ENCODE results near the gene CPSF4L.

The CPSF4L gene

DNA sequence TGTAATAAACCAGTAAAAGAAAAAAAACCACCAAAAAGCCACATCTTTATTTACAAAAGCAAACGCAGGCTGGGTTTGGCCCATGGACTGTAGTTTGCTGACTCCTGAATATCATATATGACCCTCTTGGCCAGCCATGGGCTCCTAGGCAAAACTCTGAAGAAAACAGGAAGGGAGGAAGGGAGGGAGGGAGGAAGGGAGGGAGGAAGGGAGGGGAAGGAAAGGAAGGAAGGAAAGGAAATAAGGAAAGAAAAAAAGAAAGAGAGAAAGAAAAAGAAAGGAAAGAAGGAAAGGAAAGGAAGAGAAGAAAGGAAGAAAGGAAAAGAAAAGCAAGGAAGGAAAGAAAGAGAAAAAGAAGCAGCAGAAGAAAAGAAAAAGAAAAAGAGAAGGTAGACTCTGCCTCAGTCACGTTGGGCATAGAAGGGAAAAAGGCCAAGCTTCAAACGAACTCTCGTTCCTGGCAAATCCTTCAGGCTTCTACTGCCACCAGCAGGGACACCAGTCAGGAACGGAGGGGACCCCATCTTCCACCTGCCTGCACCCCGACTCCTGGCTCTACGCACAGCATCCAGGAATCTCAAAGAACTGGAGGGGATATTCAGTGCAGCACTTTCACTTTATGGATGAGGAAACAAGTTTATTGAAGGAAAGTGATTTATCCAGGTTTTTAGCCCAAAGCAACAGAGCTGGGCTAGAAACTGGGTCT lies 28.0 kb upstream of the CPSF4L start:
- DNase-seq (ENCODE audit: low read depth): no peak

DNA sequence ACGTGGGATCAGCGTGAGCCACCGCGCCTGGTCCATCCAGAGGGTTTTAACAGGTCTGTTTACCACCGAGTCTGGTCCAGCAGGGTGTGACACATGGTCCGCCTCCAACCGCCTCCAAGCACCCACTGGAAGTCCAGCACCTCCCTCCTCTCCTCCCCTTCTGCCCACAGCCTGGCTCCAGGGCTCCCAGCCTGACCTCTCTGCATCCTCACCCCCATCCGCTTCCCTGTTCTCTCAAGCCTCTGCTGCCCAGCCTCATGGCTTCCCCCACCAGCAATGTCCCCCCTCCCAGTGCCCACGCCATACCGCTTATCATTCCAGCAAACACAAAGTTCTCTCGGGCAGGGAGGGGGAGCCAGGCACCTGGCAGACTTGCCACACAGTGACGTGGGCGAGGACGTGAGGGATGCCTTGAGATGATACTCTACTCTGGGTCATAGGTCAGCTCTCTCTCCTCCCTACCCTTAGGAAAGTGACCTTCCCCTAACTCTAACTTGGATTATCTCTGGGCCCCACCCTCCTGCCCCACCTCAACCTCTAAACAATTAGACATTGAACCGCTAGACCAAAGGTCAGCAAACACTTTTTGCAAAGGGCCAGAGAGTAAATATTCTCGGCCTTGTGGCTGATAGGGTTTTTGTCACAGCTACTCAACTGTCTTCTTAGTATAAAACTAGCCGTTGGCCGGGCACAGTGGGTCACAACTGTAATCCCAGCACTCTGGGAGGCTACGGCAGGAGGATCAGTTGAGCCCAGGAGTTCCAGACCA lies 27.0 kb upstream of the CPSF4L start:
- DNase-seq (ENCODE audit: low read depth): no peak

DNA sequence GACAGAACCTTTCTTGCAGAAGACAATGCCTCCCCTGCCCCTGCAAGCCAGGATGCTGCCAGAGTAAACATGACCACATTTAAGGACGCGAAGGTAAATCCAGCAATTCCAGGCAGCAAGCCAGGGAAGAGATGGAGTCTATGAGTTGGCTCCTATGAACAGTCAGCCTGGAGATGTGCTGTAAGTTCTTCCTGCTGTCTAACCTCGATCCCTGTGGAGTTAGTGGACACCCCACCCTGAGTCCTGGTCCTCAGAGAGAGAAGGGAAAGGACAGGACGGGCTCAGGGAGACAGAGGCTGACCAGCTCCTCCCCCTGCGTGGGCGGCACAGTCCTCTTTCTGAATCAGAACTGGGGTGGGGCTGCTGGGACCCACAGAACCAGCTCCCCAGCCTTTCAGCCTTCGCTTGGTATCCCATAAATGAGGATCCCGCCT lies 25.2 kb upstream of the CPSF4L start:
- DNase-seq (ENCODE audit: low read depth): no peak

DNA sequence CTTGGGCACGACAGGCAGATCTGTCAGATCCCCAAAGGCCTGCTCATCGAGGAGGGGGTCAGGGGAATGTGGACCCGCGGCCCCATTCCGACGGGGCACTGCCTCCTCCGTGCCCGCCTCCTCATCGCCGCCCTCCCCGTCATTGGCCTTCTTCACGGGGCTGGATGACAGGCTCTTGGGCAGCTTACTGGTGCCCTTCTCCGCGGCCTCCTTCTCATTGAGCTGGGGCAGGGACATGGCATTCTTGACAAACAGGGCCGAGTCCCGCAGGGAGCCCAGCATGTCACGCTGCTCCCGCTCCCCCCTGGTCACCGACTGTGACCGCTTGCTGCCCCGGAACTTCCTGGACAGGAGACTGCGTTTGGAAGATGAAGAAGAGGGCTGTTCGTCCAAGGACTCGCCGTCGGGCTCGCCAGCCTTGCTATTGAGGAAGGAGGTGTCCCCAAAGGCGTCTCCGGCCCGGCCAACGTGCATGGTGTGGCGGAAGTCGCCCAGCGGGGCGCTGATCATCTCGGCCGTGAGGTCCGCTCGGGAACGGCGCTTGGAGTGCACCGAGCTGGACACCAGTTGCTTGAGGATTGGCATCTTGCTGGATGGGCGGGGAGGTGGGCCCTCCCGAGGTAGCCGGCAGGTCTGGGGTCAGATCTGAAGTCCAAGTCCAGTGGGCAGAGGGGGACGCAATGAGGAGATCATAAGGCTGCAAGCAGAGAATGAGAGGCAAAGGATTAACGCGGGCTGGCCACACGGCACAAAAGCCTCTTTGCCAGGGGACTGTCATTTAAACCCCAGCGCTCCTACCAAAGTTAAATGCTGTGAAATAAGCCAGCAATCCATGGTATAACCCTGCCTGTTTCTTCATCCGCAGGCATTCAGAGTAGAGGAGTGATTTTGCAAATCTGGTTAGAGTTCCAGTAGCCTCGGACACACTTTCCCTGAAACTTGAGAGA lies 24.5 kb upstream of the CPSF4L start:
- no peak for DNase-seq (ENCODE audit: low read depth)

DNA sequence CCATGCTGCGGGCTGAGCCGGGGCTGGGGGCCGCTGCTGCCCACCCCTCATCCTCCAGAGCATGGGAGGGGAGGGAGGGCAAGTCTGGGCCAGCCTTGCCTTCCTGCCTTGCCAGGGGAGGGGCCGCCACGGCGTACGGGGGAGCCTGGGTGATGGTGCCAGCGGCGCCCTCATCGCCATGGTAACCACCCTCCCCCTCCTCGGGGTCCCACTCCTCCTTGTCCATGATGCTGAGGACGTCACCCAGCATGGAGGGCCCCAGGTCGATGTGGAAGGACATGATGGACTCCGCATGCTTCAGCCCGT lies 23.9 kb upstream of the CPSF4L start:
- DNase-seq (ENCODE audit: low read depth): no peak

DNA sequence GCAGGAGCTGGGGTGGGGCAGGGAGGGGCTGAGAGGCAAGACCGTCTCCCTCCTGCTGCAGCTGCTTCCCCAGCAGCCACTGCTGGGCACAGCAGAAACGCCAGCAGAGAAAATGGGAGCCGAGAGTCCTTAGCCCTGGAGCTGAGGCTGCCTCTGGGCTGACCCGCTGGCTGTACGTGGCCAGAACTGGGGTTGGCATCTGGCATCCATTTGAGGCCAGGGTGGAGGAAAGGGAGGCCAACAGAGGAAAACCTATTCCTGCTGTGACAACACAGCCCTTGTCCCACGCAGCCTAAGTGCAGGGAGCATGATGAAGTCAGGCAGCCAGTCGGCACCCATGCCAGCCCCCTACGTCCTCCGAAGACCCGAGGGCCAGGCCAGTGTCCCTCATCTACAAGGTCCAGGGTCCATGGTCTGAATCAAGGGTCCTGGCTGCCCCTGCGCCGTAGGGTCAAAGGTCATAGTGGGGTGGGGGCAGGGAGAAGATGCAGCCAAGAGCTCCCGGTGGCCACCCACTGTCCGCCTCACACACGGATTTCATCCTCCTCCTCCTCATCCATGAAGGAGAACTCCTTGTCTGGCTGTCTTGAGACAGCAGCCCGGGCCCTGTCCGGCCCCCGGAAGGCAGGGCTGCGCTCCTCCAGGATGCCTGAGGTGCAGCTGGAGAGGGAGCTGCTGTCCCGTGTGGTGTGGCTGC lies 23.4 kb upstream of the CPSF4L start:
- DNase-seq (ENCODE audit: low read depth): no peak

DNA sequence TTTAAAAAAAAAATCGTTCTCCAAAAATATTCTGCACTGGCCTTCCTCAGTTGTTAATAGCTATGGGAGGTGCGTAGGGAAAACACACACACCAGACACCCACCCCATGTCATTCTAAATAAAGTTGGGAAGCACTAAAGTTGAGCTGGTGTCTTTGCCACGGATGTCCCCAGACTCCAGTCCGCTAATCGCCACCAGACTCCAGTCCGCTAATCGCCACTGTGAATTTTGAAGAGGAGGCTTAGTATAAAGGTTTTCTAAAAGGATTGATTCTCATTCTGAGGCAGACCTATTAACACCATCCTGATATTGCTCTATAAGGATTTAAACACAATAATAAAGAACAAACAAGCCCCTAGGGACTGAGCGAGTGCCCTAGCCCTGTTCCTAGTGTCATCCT lies 22.7 kb upstream of the CPSF4L start:
- DNase-seq (ENCODE audit: low read depth): no peak

DNA sequence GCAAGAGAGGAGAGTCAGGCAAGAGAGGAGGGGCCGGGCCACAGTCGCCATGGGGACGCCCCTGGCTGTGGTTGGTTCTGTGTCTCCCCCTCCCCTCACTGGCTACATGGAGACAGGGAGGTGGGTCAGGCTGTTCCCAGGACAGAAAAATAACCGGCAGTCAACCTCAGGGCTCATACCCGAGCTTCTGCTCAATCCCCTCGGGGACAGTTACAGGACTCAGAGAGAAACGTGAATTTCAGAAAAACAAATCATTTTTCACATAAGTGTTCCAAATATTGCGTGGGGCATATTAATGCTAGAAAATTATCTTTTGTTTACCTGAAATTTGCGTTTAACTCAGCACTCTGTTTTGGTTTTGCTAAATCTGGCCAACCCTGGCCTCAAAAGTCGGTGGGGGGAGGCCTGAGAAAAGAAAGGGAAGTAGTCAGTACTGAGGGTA lies 22.2 kb upstream of the CPSF4L start:
- DNase-seq (ENCODE audit: low read depth): no peak

DNA sequence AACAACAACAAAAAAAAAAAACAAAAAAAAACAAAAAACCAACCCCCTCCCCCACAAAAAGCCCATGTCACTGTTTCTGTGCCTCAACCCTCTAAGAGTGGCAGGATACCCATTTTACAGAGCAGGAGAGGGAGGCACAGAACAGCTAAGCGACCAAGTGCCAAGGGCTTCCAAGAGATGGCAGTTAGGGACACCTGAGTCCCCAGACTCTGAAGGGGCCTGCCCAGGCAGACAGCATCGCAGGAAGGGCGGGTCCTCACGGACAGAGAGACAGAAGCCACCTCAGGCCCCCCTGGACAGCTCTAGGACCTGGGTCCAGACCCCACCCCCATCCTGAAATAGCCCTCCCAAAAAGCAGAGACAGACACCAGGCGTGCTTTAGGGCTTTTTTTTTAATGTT lies 21.6 kb upstream of the CPSF4L start:
- DNase-seq (ENCODE audit: low read depth): no peak

DNA sequence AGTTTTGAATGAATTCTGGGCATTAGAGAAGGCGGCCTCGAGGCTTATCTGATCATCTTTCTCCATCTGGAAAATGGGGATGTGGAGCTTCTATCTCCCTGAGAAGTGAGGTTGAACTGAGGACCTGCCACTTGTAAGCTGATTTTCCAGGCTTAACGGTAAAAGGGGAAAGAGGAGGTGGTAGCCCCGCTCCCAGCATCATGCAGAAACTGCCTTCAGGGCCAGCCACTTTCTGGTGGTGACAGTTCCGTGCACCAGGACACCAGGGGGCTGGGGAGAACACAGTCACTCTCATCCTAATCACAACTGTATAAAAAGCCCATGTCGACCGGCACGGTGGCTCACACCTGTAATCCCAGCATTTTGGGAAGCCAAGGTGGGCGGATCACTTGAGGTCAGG lies 20.9 kb upstream of the CPSF4L start:
- DNase-seq (ENCODE audit: low read depth): no peak

DNA sequence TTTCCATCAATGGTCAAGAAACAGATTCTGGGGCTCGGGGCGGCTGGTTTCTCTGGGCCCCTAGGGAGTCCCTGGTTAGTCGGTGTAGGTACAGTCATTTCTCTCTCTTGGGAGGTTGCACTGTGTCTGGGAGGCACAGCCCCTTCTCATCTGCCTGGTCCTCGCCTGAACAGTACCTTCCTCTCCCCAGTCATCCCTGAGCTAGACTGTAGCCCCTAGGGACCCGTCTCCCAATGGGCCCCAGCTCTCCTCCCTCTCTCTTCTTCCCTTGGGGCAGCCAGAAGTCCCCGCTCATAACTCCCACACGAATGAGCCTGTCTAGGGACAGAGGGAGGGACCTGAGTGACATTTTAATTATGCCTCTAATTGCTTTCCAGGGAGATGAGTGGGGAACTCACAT lies 20.2 kb upstream of the CPSF4L start:
- DNase-seq (ENCODE audit: low read depth): no peak

DNA sequence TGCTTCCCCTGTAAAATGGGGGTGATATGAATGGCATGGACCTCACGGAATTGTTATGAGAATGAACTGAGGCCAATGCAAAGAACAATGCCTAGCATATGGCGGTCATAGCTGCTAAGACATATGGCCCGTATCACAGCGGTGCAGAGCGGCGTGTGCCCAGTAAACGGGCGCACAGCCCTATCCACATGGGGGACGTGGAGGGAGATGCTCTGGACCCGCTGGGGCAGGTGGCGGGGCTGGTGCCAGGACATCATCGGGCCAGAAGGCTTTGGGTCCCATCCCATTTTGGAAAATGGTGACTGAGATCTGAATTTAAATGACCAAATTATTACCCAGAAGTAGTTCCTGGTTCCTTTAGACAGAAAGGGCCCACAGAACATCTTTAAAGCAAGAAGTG lies 18.5 kb upstream of the CPSF4L start:
- DNase-seq (ENCODE audit: low read depth): no peak

DNA sequence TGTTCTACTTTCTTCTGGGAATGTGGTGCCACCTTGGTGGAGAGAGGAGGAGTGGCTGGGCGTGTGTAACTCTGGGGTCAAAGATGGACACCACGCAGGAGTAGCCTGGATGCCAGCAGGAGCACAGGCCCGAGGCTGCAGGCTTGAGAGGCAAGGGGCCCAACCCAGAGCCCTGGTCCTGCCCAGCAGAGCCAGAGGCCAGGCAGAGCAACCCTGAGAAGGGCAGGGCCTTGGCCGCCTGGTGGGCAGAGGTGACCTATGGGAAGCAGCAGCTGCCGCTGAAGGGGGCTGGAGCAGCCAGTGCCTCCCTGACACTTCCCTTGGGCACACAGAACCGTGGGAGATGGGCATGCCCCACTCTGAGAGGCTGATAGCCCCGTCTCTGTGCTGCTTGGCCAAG lies 18.0 kb upstream of the CPSF4L start:
- DNase-seq (ENCODE audit: low read depth): no peak

DNA sequence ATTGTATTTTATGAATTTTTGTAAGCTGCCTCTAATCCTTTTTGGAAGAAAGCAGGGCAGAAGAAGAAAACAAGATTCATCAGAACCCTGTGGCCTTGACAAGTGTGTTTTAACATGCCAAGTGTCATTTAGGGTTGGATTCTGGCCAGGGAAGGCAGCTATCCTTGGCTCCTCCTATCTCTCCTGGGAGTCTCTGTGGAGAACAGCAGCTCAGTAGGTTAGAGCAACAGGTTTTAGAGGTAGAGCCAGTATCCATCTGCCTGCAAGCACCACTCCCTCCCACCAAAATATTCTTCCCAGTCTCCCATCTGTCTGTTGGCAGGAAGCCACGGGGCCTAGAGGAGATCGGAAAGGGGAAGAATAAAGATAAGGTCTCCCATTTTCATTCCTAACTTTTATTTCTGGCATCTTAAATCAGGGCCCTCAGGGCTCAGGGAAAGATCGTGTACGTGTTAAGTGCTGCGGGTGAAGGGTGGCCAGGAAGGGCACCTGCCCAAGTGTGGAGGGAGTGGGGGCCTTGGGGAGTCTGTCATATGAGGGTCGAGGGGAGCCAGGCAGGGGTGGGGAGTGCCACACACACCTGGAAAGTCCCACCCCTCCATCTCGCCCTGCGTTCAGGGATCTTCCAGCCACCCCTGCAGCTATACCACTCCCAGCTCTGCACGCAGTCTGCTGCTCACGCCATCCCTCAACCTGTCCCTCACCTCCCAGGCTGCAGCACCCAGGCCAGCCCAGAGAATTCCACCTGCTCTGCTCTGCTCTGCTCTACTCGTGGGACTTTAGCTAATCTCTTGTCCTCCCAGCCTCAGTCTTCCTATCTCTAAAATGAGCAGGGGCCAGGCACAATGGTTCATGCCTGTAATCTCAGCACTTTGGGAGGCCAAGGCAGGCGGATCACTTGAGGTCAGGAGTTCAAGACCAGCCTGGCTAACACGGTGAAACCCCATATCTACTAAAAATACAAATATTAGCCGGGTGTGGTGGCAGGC lies 17.1 kb upstream of the CPSF4L start:
- DNase-seq (ENCODE audit: low read depth): no peak

DNA sequence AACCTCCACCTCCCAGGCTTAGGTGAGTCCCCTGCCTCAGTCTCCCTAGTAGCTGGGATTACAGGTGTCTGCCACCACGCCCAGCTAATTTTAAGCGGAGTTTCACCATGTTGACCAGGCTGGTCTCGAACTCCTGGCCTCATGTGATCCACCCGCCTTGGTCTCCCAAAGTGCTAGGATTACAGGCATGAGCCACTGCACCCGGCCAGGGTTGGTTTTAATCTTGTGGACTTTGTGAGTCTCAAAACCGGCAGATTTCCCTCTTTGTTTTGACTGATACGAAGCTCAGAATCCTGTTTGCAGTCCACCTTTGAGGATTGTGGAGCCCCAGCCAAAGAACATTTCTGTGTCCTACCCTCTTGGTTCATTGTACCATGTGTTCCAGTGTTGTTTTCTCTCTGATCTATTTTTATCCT lies 16.4 kb upstream of the CPSF4L start:
- DNase-seq (ENCODE audit: low read depth): no peak

DNA sequence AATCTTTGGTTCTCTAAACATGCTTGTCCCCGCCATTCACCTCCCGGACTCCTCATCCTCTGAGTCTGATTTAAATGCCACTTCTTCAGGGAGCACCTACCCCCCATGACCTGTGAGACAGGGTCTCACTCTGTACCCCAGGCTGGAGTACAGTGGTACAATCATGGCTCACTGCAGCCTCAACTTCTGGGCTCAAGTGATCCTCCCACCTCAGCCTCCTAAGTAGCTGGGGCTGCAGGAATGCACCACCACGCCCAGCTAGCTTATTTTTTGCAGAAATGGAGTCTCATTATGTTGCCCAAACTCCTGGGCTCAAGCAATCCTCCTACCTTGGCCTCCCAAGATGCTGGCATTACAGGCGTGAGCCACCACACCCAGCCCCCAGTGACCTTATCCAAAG lies 12.8 kb upstream of the CPSF4L start:
- DNase-seq (ENCODE audit: low read depth): no peak

DNA sequence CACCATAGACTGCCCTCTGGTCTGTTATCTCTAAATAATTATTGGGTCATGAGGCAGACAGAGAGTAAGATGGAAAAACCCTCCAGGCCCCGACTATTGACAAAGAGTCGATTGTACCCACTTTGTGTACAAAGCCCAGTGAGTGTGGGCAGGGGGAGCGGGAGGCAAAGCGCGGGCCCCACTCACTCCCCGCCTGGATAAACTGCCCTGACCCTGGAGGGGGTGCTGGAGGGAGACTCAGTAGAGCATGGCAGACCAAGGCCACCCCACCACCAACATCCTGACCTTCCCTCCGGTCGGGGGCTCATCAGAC lies 11.2 kb upstream of the CPSF4L start:
- no peak for DNase-seq (ENCODE audit: low read depth)

DNA sequence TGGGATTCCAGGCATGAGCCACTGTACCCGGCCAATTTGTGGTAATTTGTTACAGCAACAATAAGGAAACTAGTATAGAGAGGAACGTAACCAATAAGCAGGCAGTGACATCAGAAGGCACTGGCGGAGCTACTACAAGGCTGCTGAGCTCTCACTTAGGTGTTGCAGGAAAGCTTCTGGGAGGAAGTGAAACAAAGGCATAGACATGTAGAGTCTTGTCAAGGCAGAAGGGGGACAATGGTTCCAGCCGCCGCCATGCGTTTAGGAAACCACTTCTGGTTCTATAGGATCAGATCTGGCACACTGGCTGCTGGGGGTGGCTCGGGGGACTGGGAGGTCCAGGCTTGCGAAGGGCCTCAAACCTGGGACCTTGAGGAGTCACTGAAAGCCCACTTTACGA lies 9.4 kb upstream of the CPSF4L start:
- no peak for DNase-seq (ENCODE audit: low read depth)

DNA sequence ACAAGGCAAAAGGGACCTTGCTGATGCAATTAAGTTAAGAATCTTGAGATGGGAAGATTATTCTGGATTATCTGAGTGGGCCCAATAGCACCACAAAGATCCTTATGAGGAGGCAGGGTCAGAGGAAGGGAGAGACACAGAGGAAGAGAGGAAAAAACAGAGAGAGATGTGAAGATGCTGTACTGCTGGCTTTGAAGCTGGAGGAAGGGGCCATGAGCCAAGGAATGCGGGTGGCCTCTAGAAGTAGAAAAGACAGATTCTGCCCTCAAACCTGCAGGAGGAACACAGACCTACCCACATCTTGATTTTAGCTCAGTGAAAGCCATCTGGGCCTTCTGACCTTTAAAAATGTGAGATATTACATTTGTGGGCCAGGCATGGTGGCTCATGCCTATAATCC lies 8.1 kb upstream of the CPSF4L start:
- no peak for DNase-seq (ENCODE audit: low read depth)

DNA sequence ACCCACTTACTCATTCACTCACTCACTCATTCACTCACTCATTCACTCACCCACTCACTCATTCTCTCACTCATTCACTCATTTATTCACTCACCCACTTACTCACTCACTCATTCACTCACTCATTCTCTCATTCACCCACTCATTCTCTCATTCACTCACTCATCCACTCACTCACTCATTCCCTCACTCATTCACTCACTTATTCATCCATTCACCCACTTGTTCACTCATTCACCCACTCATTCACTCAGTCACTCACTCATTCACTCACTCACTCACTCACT lies 7.6 kb upstream of the CPSF4L start:
- no peak for DNase-seq (ENCODE audit: low read depth)

DNA sequence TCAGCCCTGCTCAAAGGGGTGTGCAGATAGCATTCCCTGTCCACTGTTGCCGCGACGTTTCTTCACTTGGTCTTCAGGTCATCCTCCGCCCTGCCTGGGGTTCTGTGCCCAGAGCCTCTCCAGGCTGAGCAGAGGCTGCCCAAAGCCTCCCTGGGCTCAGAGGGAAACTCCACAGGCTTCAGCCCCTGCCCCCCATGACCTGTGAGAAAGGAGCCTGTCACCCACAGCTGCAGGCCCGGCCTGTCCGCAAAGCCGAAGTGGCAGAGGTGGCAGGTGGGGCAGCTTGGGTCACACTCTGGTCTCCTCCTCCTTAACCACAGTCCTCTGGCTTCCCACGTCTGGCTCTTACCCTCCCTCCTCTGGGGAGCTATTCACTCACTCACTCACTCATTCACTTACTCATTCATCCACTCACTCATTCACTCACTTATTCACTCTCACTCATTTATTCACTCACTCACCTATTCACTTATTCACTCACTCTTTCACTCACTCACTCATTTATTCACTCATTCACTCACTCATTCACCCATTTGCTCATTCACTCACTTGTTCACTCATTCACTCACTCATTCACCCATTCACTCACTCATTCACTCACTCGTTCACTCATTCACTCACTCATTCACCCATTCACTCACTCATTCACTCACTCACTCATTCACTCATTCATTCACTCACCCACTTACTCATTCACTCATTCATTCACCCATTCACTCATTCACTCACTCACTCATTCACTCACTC lies 7.1 kb upstream of the CPSF4L start:
- DNase-seq (ENCODE audit: low read depth): no peak

Measured in HS-27A (cell line).